ENCODE data around the gene LSR.

Gene LSR

DNA sequence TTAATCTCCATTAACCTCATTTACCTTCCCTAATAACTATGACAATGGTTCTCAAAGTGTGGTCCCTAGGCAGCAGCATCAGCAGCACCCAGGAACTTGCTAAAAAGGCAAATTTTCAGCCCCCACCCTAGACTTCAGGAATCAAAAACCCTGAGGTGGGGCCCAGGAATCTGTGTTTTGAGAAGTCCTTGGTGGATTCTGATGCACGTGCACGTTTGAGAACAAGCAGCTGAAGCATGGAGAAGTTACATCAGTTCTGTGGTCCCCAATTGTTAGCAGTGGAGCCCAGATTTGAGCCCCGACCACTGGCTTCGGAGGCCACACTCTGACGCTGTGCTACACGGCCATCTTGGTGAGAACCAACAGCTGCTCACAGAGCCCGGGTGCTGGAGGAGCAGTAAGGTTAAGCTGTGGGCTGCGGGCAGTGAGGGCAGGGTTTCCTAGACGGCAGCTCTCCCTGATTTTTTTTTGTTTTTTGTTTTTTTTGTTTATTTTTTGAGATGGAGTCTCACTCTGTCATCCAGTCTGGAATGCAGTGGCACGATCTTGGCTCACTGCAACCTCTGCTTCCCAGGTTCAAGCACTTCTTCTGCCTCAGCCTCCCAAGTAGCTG is 66.2 kb downstream of the LSR start:
- DNase-seq (ENCODE audit: low read depth in 1 of 2, low spot score in 1 of 2): no peak
- H3K4me3 ChIP-seq (replicated peaks; ENCODE audit: insufficient read depth, low read length): no peak overlapping the region
- no peaks in the 10 kb centered on the region for H3K27me3 ChIP-seq (ENCODE audit: insufficient read depth, poor library complexity, severe bottlenecking)
- TF ChIP-seq, protein P1, sequence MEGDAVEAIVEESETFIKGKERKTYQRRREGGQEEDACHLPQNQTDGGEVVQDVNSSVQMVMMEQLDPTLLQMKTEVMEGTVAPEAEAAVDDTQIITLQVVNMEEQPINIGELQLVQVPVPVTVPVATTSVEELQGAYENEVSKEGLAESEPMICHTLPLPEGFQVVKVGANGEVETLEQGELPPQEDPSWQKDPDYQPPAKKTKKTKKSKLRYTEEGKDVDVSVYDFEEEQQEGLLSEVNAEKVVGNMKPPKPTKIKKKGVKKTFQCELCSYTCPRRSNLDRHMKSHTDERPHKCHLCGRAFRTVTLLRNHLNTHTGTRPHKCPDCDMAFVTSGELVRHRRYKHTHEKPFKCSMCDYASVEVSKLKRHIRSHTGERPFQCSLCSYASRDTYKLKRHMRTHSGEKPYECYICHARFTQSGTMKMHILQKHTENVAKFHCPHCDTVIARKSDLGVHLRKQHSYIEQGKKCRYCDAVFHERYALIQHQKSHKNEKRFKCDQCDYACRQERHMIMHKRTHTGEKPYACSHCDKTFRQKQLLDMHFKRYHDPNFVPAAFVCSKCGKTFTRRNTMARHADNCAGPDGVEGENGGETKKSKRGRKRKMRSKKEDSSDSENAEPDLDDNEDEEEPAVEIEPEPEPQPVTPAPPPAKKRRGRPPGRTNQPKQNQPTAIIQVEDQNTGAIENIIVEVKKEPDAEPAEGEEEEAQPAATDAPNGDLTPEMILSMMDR (IDR thresholded peaks at IDR 0.05; ENCODE audit: insufficient read depth, low read length): no peak
- no peak for TF ChIP-seq POLR2AphosphoS5 (IDR thresholded peaks at IDR 0.05; ENCODE audit: low read depth)
- no peak overlapping the region for H3K27ac ChIP-seq (replicated peaks)

DNA sequence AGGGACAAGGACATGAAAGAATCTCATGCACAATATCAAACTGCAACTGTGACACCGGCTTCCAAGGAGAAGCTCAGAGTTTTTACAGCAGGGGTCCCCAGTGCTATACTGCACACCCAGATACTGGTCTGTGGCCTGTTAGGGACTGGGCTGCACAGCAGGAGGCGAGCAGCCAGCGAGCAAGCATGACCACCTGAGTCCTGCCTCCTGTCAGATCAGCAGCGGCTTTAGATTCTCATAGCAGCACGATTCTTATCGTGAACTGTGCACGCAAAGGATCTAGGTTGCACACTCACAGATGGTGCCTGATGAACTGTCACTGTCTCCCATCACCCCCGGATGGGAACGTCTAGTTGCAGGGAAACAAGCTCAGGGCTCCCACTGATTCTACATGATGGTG is 67.1 kb downstream of the LSR start:
- no peak overlapping the region for H3K4me3 ChIP-seq (replicated peaks; ENCODE audit: insufficient read depth, low read length)
- H3K27ac ChIP-seq (replicated peaks): no peak overlapping the region
- H3K27me3 ChIP-seq (ENCODE audit: insufficient read depth, poor library complexity, severe bottlenecking): no peaks in the 10 kb centered on the region
- TF ChIP-seq SPI1 (IDR thresholded peaks at IDR 0.05; ENCODE audit: borderline replicate concordance, low read depth) (no peak), GABPA (IDR thresholded peaks at IDR 0.05; ENCODE audit: low read depth) (no peak), POLR2AphosphoS5 (IDR thresholded peaks at IDR 0.05; ENCODE audit: low read depth) (no peak)
- TF ChIP-seq, protein P1 (IDR thresholded peaks at IDR 0.05; ENCODE audit: insufficient read depth, low read length): no peak
- TF ChIP-seq, protein P2, sequence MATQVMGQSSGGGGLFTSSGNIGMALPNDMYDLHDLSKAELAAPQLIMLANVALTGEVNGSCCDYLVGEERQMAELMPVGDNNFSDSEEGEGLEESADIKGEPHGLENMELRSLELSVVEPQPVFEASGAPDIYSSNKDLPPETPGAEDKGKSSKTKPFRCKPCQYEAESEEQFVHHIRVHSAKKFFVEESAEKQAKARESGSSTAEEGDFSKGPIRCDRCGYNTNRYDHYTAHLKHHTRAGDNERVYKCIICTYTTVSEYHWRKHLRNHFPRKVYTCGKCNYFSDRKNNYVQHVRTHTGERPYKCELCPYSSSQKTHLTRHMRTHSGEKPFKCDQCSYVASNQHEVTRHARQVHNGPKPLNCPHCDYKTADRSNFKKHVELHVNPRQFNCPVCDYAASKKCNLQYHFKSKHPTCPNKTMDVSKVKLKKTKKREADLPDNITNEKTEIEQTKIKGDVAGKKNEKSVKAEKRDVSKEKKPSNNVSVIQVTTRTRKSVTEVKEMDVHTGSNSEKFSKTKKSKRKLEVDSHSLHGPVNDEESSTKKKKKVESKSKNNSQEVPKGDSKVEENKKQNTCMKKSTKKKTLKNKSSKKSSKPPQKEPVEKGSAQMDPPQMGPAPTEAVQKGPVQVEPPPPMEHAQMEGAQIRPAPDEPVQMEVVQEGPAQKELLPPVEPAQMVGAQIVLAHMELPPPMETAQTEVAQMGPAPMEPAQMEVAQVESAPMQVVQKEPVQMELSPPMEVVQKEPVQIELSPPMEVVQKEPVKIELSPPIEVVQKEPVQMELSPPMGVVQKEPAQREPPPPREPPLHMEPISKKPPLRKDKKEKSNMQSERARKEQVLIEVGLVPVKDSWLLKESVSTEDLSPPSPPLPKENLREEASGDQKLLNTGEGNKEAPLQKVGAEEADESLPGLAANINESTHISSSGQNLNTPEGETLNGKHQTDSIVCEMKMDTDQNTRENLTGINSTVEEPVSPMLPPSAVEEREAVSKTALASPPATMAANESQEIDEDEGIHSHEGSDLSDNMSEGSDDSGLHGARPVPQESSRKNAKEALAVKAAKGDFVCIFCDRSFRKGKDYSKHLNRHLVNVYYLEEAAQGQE (IDR thresholded peaks at IDR 0.05; ENCODE audit: insufficient replicate concordance, low read depth): no peak
- no peak for DNase-seq (ENCODE audit: low read depth in 1 of 2, low spot score in 1 of 2)

DNA sequence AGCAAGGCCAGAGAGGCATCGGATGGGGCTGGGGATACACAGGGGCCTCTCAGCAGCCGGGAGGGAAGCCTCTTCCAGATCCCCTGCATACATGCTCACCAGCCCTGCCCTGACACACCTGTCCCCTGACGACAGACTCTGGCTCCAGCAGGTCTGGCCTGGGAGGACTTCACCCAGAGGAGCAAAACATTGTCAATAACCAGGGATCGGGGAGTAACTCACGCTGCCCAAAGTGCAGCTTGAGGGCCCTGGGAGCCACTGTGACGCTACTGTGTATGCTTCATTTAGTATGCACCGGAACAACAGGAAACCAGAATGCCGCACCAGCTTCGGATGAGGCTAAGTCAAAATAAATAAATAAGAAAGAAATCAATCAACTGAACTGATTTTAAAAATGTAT is 67.8 kb downstream of the LSR start:
- Histone ChIP-seq H3K27ac (replicated peaks) (no peak overlapping the region), H3K4me3 (replicated peaks; ENCODE audit: insufficient read depth, low read length) (no peak overlapping the region), H3K27me3 (ENCODE audit: insufficient read depth, poor library complexity, severe bottlenecking) (no peaks in the 10 kb centered on the region)
- DNase-seq (ENCODE audit: low read depth in 1 of 2, low spot score in 1 of 2): no peak
- TF ChIP-seq, protein P1 (IDR thresholded peaks at IDR 0.05; ENCODE audit: insufficient read depth, low read length): no peak
- TF ChIP-seq, protein P2 (IDR thresholded peaks at IDR 0.05; ENCODE audit: insufficient replicate concordance, low read depth): no peak
- TF ChIP-seq GABPA (IDR thresholded peaks at IDR 0.05; ENCODE audit: low read depth): no peak
- no peak for TF ChIP-seq POLR2AphosphoS5 (IDR thresholded peaks at IDR 0.05; ENCODE audit: low read depth)
- TF ChIP-seq SPI1 (IDR thresholded peaks at IDR 0.05; ENCODE audit: borderline replicate concordance, low read depth): no peak

Measured in HL-60 (cell line).